Esophagus muscularis mucosa (tissue), 3 donors: ENCODE data around the gene DENND10.

Experiments used
- EP300 ChIP-seq: sonication (generic); formaldehyde crosslinking; IDR thresholded peaks from one replicate; pipeline ENCODE4 v1.6.1; 2017; ENCODE audit warnings: antibody characterized with exemption
- TF ChIP-seq, protein P1 (sequence below), 3 experiments: fragments of 200-600 bp in 2 of 3; fragments of 450-650 bp in 1 of 3; sonication (generic) in 2 of 3; IDR thresholded peaks; one replicate each; pipeline ENCODE4 v1.5.1; 2017 to 2019; ENCODE audit warnings: antibody characterized with exemption in 3 of 3, mild to moderate bottlenecking in 2 of 3, moderate library complexity in 1 of 3

DNA sequence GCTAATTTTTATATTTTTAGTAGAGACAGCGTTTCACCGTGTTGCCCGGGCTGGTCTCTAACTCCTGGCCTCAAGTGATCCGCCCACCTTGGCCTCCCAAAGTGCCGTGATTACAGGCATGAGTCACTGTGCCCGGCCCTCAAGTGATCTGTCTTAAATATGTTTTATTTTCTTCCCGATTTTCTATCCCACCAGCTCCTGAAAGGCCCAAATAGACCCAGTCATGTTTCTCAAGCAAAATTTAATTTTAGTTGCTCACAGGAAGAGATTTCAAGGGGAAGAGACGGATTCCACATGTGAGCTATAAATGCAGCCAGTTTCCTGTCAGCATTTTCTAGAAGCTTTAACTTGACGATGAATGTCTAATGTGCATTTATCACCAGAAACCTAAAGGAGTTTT, 12.0 kb downstream of the DENND10 start:
- TF ChIP-seq, protein P1, sequence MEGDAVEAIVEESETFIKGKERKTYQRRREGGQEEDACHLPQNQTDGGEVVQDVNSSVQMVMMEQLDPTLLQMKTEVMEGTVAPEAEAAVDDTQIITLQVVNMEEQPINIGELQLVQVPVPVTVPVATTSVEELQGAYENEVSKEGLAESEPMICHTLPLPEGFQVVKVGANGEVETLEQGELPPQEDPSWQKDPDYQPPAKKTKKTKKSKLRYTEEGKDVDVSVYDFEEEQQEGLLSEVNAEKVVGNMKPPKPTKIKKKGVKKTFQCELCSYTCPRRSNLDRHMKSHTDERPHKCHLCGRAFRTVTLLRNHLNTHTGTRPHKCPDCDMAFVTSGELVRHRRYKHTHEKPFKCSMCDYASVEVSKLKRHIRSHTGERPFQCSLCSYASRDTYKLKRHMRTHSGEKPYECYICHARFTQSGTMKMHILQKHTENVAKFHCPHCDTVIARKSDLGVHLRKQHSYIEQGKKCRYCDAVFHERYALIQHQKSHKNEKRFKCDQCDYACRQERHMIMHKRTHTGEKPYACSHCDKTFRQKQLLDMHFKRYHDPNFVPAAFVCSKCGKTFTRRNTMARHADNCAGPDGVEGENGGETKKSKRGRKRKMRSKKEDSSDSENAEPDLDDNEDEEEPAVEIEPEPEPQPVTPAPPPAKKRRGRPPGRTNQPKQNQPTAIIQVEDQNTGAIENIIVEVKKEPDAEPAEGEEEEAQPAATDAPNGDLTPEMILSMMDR (IDR thresholded peaks at IDR 0.05) = no peak
- TF ChIP-seq EP300 = no peak
